Activated T-helper 2 cell treated with anti-CD3 and anti-CD28 coated beads, Interferon-gamma antibody, Interleukin-2, Interleukin-4, amounts not matched to agents 10 μg/mL and 5 μg/mL and 100 μg/mL, durations not matched to agents 14 hours and 24 hours and 36 hours (primary cell): Measurements from ENCODE around the gene BABAM1. TPM values are rescaled to one million over a fixed set of nuclear protein-coding genes. Genes with fewer than 3 reads are reported as not detected.

ENCODE experiments used
- DNase-seq: peaks from one replicate; pipeline ENCODE4 v3.0.0; 2021; ENCODE audit warnings: low spot score
- H3K27ac Mint-ChIP-seq: one replicate; pipeline ENCODE4 v1.8.0; 2021; ENCODE audit warnings: mixed read lengths
- H3K27me3 Mint-ChIP-seq: one replicate; pipeline ENCODE4 v1.8.0; 2021; ENCODE audit warnings: low read depth, mixed read lengths
- H3K36me3 Mint-ChIP-seq: one replicate; pipeline ENCODE4 v1.8.0; 2021; ENCODE audit warnings: low read depth, mixed read lengths
- H3K4me1 Mint-ChIP-seq: one replicate; pipeline ENCODE4 v1.8.0; 2021; ENCODE audit warnings: low read depth, mixed read lengths
- H3K4me3 Mint-ChIP-seq: one replicate; pipeline ENCODE4 v1.8.0; 2021; ENCODE audit warnings: low read depth, mild to moderate bottlenecking, moderate library complexity, mixed read lengths
- H3K9me3 Mint-ChIP-seq: one replicate; pipeline ENCODE4 v1.8.0; 2021; ENCODE audit warnings: mixed read lengths
- intact Hi-C: fragments of 100-400 bp; cut with micrococcal nuclease; formaldehyde crosslinking; loops from one replicate; pipeline ENCODE4 v1.15.1; 2023
- total RNA-seq: library from RNA; stranded (reverse); gene quantifications from 2 replicates; pipeline ENCODE4 v1.2.3, GENCODE V29; 2022

BABAM1 gene
- total RNA-seq = 122 and 123 TPM in 2 replicates

DNA sequence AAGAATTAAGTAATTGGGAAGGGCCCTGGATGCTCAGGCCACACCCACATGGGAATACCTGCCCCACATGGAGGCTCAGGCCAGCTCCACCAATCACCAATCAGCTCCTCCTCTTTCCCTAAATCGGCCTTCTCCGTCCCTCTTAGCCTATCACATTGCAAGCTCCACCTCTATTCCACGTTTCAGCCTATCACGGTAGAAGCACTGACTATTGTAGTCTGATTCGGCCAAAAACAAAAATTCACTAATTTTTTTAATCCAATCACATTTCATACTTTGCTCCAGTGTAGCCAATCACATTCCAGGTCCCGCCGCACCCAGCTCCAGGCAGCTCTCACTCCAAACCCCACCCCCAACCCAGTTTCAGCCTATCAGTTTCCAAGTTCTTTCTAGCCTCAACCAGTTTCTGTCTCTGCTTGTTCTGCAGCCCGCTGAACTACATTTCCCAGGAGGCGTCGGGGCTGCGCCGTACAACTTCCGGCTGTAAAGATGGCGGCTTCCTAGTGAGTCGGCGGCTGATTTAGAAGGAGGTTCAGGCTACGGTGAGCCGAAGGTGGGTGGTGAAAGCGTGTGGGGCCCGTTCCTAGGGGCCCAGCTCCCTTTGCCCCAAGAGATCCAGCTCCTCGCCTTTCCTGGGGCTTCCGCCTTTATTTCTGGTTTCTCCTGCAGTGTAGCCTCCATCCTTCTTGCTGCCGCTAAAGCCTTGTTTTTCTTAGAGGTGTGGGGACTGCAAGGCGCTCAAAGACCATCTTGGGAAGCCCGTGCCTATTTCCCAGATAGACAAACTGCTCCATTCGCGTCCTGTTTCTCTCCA is at the start of gene BABAM1:
BABAM1 (plus strand) TSS at position 469 of the 814 bp plus-strand sequence. CDS start 1,364 bp downstream, outside the sequence.
- intact Hi-C loops = no loop called here
- DNase-seq = peak; percentile 96
- H3K4me1 Mint-ChIP-seq = peaks cover 15% of the 10 kb centered on the region
- no peaks in the 10 kb centered on the region for H3K27me3 Mint-ChIP-seq
- peaks cover 16% of the 10 kb centered on the region for H3K36me3 Mint-ChIP-seq
- H3K27ac Mint-ChIP-seq = peak within 1 kb of the TSS; percentile 86
- H3K9me3 Mint-ChIP-seq = no peaks in the 10 kb centered on the region
- H3K4me3 Mint-ChIP-seq = peak within 1 kb of the TSS; percentile 92

DNA sequence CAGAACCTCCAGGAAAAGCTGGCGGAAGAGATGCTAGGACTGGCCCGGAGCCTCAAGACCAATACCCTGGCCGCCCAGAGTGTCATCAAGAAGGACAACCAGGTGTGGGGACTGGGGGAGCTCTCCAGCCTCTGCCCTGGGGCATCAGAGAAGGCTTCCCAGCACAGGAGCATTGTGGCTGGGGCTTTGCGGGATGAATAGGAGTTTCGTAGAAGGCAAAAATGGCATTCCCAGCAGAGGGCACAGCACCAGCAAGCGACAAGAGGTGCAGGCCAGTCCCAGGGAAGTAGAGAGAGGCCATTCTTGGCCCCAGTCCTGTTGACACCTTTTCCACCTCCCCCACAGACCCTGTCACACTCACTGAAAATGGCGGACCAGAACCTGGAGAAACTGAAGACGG is 48.0 kb upstream of the BABAM1 start:
- no peak overlapping the region for H3K27ac Mint-ChIP-seq

DNA sequence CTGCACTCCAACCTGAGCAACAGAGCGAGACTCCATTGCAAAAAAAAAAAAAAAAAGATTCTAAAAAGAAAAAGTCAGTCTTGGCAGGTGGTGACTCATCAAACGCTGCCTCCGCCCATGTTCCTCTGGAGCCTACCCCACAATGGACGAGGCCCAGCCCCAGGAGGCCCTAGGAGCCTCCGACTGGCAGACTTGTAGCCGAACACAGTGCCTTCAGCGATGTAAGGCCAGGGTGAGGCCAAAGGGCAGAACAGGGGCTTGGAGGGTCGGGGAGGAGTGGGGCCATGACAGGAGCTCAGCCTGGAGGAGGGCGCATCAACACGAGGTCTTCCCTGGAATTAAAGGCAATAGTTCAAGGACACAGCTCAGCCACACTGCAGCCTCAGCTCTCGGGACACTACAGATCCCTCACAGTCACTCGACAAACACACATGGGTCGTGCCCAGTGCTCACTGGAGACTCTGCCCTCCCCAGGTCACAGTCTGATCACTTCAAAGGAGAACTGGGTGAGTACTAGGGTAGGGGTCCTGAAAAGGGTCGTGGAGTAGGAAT is 47.0 kb upstream of the BABAM1 start:
- H3K4me3 Mint-ChIP-seq = no peak overlapping the region
- H3K27ac Mint-ChIP-seq = no peak overlapping the region
- H3K4me1 Mint-ChIP-seq = peaks cover 1% of the 10 kb centered on the region
- intact Hi-C loops = no loop called here
- H3K9me3 Mint-ChIP-seq = no peaks in the 10 kb centered on the region
- no peaks in the 10 kb centered on the region for H3K27me3 Mint-ChIP-seq
- peaks cover 30% of the 10 kb centered on the region for H3K36me3 Mint-ChIP-seq
- DNase-seq = no peak

More for the DNA sequence above, 48.0 kb upstream of the BABAM1 start:
- H3K36me3 Mint-ChIP-seq = peaks cover 33% of the 10 kb centered on the region
- H3K4me1 Mint-ChIP-seq = peaks cover 5% of the 10 kb centered on the region
- H3K9me3 Mint-ChIP-seq = no peaks in the 10 kb centered on the region
- intact Hi-C loops = no loop called here
- no peak for DNase-seq
- H3K27me3 Mint-ChIP-seq = no peaks in the 10 kb centered on the region
- H3K4me3 Mint-ChIP-seq = no peak overlapping the region

DNA sequence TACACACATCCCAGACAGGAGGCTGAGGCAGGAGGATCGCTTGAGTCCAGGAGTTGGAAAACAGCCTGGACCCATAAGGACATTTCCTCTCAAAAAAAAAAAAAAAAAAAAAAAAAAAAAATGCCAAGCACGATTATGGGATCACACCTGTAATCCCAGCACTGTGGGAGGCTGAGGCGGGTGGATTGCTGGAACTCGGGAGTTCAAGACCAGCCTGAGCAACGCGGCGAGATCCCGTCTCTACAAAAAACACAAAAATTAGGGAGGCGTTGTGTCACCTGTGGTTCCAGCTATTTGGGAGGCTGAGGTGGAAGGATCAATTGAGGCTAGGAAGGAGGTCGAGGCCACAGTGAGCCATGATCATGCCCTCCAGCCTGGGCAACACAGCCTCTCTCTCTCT is 42.2 kb upstream of the BABAM1 start:
- H3K4me1 Mint-ChIP-seq = peaks cover 5% of the 10 kb centered on the region
- no peak for DNase-seq
- no peak overlapping the region for H3K27ac Mint-ChIP-seq
- no peaks in the 10 kb centered on the region for H3K27me3 Mint-ChIP-seq
- peak overlapping the region; percentile 62 for H3K4me3 Mint-ChIP-seq
- no peaks in the 10 kb centered on the region for H3K9me3 Mint-ChIP-seq
- H3K36me3 Mint-ChIP-seq = peaks cover 9% of the 10 kb centered on the region
- intact Hi-C loops = loop anchor here (5.0 kb wide), 1 partner anchor 82 kb away; the partner anchor contains the start of genes DDA1 and MRPL34

DNA sequence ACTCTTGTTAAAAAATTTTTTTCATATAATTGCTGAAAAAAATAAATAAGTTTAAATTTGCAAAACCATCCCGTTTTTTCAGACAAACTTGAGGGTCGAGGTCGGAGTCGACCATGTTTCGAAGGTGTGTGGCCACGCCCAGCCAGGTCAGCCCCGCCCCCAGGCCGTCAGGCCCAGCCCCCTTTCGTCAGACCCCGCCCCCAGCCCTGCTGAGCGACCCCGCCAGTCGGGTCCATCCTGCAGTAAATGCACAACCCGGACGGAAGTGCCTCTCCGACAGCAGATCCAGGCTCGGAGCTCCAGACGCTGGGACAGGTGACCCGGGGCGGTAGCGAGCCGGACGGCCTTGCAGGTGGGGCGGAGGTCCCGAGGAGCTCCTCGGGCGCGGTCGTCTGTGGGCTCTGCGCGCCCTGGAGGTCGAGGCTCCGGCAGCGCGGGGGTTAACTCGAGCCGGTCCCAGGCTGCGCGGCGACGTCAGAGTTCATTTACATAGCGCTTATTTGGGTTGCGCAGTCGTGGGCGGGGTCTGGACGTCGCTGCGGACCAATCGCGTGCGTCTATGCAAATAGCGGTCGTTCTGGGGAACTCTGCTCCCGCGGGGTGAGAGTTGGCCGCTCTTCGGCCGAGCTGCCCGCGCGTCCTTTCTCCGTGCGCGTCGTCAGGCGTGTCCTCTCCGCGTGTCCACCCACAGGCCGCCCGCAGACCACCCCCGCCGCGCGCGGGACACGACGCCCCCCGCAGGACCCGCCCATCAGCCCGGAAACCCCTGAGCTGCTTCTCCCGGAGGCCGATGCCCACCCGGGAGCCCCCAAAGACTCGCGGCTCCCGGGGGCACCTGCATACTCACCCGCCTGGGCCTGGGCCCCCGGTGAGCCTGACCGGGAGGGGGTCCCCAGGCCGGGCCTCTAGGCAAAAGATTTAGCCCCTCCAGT is 41.0 kb upstream of the BABAM1 start, which contains the start of gene OCEL1:
OCEL1 (plus strand) TSS at position 225 of the 932 bp plus-strand sequence; CDS start at position 247, 22 bp downstream.
- peaks cover 9% of the 10 kb centered on the region for H3K36me3 Mint-ChIP-seq
- peak within 1 kb of the TSS; percentile 90 for H3K4me3 Mint-ChIP-seq
- H3K27ac Mint-ChIP-seq = peak within 1 kb of the TSS; percentile 98
- intact Hi-C loops = loop anchor here (1.0 to 5.0 kb wide), 3 partner anchors 9 to 81 kb away; partner anchors contain the start of genes DDA1, MRPL34 and USE1
- peak; percentile 96 for DNase-seq
- no peaks in the 10 kb centered on the region for H3K27me3 Mint-ChIP-seq
- peaks cover 5% of the 10 kb centered on the region for H3K4me1 Mint-ChIP-seq
- H3K9me3 Mint-ChIP-seq = no peaks in the 10 kb centered on the region

DNA sequence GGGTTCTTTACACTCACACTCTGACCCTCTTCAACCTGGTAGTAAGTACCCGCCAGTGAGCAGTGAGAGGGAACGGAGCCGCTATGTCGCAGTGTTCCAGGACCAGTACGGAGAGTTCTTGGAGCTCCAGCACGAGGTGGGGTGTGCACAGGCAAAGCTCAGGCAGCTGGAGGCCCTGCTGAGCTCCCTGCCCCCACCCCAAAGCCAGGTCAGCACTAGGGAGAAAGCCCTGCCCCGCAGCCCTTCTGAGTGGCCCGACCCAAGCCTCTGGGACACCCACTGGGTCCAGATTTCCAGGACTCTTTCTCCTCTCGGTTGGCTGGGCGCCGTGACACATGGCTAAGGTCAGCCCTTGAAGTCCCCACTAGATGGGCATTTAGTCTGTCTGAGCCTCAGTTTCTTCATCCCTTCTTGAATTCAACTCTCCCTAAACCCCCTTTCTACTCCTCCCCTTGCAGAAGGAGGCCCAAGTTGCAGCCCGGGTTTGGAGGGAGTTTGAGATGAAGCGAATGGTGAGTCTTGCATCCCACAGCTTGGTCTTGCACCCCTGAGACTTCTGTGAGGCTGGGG is 39.4 kb upstream of the BABAM1 start:
- intact Hi-C loops = loop anchor here (5.0 kb wide), 1 partner anchor 79 kb away; the partner anchor contains the start of genes DDA1 and MRPL34
- no peak for DNase-seq
- Mint-ChIP-seq H3K4me3 (no peak overlapping the region), H3K27me3 (no peaks in the 10 kb centered on the region), H3K36me3 (peaks cover 17% of the 10 kb centered on the region), H3K9me3 (no peaks in the 10 kb centered on the region), H3K4me1 (peaks cover 5% of the 10 kb centered on the region), H3K27ac (no peak overlapping the region)

DNA sequence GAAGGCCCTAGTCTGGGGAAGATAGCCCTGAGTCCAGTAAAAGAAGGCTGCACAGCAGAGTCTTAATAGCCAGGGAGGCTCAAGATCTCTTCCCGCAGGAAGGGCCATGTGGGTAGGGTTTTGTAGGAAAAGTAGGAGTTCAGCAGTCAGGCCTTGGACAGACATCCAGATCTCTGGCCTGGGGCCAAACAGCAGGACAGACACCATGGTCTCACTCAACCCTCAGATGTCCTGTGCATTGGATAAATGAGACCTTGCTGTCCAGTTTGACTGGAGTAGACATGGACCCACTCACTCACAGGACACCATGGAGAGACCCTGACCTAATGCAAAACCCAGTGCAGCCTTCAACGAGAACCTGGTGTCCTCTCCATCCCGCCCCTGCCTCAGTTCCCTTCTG is 37.4 kb upstream of the BABAM1 start:
- H3K4me3 Mint-ChIP-seq = no peak overlapping the region

DNA sequence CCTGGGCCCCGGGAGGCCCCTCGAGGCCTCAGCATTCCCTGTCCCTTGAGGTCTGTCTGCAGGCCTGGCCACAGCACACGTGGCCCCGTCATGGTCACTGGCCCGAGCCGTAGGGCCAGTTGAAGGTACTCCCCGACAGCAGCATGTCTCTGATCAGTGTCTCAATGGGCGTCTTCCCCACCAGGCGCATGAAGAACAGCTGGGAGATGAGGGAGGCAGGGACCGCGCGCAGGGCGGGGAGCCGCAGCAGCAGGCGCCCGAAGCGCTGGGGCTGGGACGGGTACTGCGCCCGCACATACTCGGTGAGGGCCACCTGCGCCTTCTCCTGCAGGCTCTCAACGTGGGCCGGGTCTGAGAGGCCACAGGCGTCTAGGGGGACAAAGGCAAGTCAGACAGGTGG is 35.0 kb upstream of the BABAM1 start:
- Mint-ChIP-seq H3K27me3 (no peaks in the 10 kb centered on the region), H3K27ac (no peak overlapping the region)

More for the DNA sequence above, 37.4 kb upstream of the BABAM1 start:
- Mint-ChIP-seq H3K9me3 (no peaks in the 10 kb centered on the region), H3K4me1 (peaks cover 7% of the 10 kb centered on the region), H3K27me3 (no peaks in the 10 kb centered on the region), H3K36me3 (peaks cover 20% of the 10 kb centered on the region), H3K27ac (no peak overlapping the region)
- intact Hi-C loops = loop anchor here (5.0 kb wide), 1 partner anchor 77 kb away; the partner anchor contains the start of genes DDA1 and MRPL34
- no peak for DNase-seq

DNA sequence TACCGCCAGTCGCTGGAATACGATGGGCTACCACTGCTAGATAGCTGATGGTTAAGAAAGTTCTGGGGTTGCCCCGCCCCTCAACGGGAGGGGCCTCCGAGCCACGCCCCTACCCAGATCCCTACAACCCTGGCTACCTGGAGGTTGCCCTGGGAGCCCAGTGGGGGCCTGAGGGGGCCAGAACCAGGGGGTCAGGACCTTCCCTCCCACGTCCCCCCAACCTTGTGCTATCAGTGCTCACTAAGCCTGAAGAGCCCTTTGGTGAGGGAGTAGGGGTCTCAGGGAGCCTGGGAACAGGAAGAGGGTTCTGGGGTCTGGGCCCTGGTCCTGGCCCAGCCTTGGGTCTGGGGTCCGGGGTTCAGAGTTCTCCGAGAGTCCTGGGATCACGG is 32.3 kb upstream of the BABAM1 start:
- Mint-ChIP-seq H3K4me3 (peak overlapping the region; percentile 76), H3K27me3 (no peaks in the 10 kb centered on the region), H3K27ac (peak overlapping the region; percentile 58), H3K4me1 (peaks cover 2% of the 10 kb centered on the region), H3K36me3 (peaks cover 11% of the 10 kb centered on the region), H3K9me3 (no peaks in the 10 kb centered on the region)
- intact Hi-C loops = loop anchor here (1.0 to 2.0 kb wide), 3 partner anchors 9 to 158 kb away; partner anchors contain the start of gene OCEL1
- DNase-seq = peak; percentile 61

More for the DNA sequence above, 35.0 kb upstream of the BABAM1 start:
- Mint-ChIP-seq H3K4me3 (no peak overlapping the region), H3K36me3 (peaks cover 20% of the 10 kb centered on the region), H3K9me3 (no peaks in the 10 kb centered on the region), H3K4me1 (peaks cover 4% of the 10 kb centered on the region)
- intact Hi-C loops = no loop called here
- no peak for DNase-seq

DNA sequence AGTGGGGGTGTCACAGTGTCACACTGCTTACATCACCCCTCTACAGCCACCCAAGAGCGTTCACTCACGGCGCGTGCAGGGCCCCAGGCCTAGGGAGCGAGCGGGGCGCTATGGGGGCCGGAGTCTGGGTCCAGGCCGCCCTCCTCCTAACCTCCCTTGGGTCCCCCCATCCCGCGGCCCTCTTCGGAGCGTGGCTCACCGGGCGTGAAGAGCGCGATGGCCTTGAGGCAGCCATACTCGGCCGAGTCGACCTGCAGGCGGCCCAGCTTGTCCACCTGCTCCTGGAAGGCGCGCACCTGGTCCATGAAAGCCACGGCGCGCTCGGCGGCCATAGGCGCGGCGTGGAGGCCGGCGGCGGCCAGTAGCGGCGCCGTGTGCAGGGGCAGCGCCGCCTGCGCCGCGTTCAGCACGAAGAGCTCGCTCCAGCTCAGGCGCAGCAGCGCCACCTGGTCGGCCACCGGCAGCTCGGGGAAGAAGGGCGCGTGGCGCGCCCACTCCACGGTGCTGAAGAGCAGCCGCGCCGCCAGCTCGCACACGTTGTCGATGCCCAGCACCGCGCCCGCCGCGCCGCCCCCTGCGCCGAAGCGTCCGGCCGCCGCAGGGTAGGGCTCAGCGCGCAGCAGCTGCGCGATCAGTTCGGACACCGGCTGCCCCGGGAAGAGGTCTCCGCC is 31.8 kb upstream of the BABAM1 start:
- Mint-ChIP-seq H3K9me3 (no peaks in the 10 kb centered on the region), H3K4me3 (peak overlapping the region; percentile 76), H3K36me3 (peaks cover 11% of the 10 kb centered on the region), H3K27ac (peak overlapping the region; percentile 58), H3K27me3 (no peaks in the 10 kb centered on the region), H3K4me1 (peaks cover 2% of the 10 kb centered on the region)
- peak; percentile 69 for DNase-seq
- intact Hi-C loops = loop anchor here (1.0 to 2.0 kb wide), 2 partner anchors 9 to 159 kb away; partner anchors contain the start of gene OCEL1

DNA sequence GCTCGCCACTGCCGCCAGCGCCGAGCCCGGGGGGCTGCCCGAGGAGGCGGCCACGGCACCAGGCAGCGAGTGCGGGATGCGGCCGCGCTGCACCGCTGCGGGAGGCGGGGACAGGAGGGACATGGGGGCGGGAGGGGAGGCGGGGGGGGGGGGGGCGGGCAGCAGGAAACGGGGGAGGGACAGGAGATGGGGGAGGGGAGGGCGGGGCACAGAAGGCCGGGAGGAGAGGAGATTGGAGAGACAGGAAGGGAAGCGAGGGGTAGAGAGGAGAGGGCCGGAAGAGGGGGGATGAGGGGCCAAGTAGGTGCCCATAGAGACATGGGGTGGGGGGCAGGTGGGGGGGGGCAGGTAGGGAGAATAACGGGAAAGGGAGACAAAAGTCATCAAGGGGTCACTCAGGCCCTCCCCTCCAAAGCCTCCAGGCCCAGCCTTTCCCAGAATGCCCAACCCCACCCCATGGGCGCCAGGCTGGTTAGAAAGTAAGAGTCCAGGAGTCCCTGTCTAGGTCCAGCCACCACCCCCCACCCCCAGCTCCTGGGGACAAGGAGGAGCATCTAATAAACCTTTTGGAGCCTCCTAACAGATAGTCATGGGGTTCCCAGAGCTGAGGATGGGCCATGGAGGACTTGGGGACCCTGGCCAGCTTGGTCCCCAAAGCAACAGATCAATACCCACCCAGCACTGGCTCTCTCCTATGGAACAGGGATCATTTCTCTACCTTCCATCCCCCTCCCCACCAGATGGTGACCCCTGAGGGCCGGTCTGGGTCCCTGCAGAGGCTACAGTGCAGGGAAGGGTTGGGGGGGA is 31.1 kb upstream of the BABAM1 start:
- no peaks in the 10 kb centered on the region for H3K9me3 Mint-ChIP-seq
- H3K36me3 Mint-ChIP-seq = peaks cover 11% of the 10 kb centered on the region
- H3K27ac Mint-ChIP-seq = no peak overlapping the region
- H3K4me1 Mint-ChIP-seq = peaks cover 2% of the 10 kb centered on the region
- peak overlapping the region; percentile 76 for H3K4me3 Mint-ChIP-seq
- DNase-seq = no peak
- H3K27me3 Mint-ChIP-seq = no peaks in the 10 kb centered on the region
- intact Hi-C loops = loop anchor here (1.0 to 2.0 kb wide), 2 partner anchors 10 to 159 kb away; partner anchors contain the start of gene OCEL1
